ENCODE data around the gene ENPP7. TPM values are rescaled to one million over a fixed set of nuclear protein-coding genes. Genes with fewer than 3 reads are reported as not detected.

ENPP7 gene
- total and polyA plus RNA-seq, 8 donors = 0.05 to 0.15 (median 0.12) TPM; not detected in 3

GRCh38 chr17:79739148-79740062 is 8.7 kb downstream of the ENPP7 start:
- ATAC-seq (peak; percentile 11 to 49 (median 17)), FAIRE-seq (no peak), DNase-seq (no peak)
- TF ChIP-seq CTCF (IDR thresholded peaks at IDR 0.05) = no peak
- H3K36me3 ChIP-seq = no peaks in the 10 kb centered on the region
- no peak overlapping the region for H3K4me3 ChIP-seq
- H3K27ac ChIP-seq = peak overlapping the region; percentile 45 to 81 (median 68)
- peaks cover 0 to 10% (median 0%) of the 10 kb centered on the region in 3 donors for H3K4me1 ChIP-seq
- WGBS, 2 donors = 59 to 69% methylated on average over 28 of the region's 28 CpGs
- no peaks in the 10 kb centered on the region for H3K27me3 ChIP-seq
- intact Hi-C loops (cut with DNase I) = no loop called here
- no peaks in the 10 kb centered on the region for H3K9me3 ChIP-seq

- no peaks in the 10 kb centered on the region for H3K9me3 ChIP-seq
- 5 to 9% methylated on average over 8 of the region's 8 CpGs for WGBS, 2 donors
- peak overlapping the region; percentile 49 to 81 (median 68) for H3K27ac ChIP-seq
- peak overlapping the region in 1 of 4 donors; percentile 17 for H3K4me3 ChIP-seq
- no peaks in the 10 kb centered on the region for H3K27me3 ChIP-seq
- FAIRE-seq = no peak
- peaks cover 0 to 10% (median 0%) of the 10 kb centered on the region in 3 donors for H3K4me1 ChIP-seq
- no peaks in the 10 kb centered on the region for H3K36me3 ChIP-seq
- ATAC-seq = peak; percentile 51 to 75 (median 73)
- peak in 1 of 6 donors; percentile 60 for DNase-seq
- intact Hi-C loops (cut with DNase I) = no loop called here
- no peak for TF ChIP-seq CTCF (IDR thresholded peaks at IDR 0.05)
Measured at GRCh38 chr17:79740413-79740812, 9.7 kb downstream of the ENPP7 start.

- TF ChIP-seq CTCF (IDR thresholded peaks at IDR 0.05) = no peak
- intact Hi-C loops (cut with DNase I) = no loop called here
- H3K9me3 ChIP-seq = no peaks in the 10 kb centered on the region
- H3K27me3 ChIP-seq = no peaks in the 10 kb centered on the region
- ATAC-seq (no peak), DNase-seq (no peak), FAIRE-seq (no peak)
- peak overlapping the region in 1 of 4 donors; percentile 37 for H3K4me3 ChIP-seq
- peaks cover 0 to 10% (median 0%) of the 10 kb centered on the region in 3 donors for H3K4me1 ChIP-seq
- H3K27ac ChIP-seq = peak overlapping the region; percentile 43 to 81 (median 62)
- 29 to 30% methylated on average over 8 to 10 of the region's 10 CpGs for WGBS, 2 donors
- H3K36me3 ChIP-seq = no peaks in the 10 kb centered on the region
Measured at GRCh38 chr17:79741401-79741750, 10.6 kb downstream of the ENPP7 start.

- FAIRE-seq = no peak
- peak; percentile 69 to 79 (median 76) for ATAC-seq
- Histone ChIP-seq H3K4me1 (peaks cover 0 to 10% (median 0%) of the 10 kb centered on the region in 3 donors), H3K4me3 (peak overlapping the region in 2 of 4 donors; percentile 22 to 37), H3K9me3 (no peaks in the 10 kb centered on the region), H3K27me3 (no peaks in the 10 kb centered on the region), H3K27ac (peak overlapping the region in 2 of 4 donors; percentile 23 to 81), H3K36me3 (no peaks in the 10 kb centered on the region)
- peak; percentile 52 to 96 (median 82) for DNase-seq
- WGBS, 2 donors = 9 to 10% methylated on average over 51 to 53 of the region's 53 CpGs
- intact Hi-C loops (cut with DNase I) = no loop called here
- TF ChIP-seq CTCF (IDR thresholded peaks at IDR 0.05) = peak; percentile 89 to 94 (median 92)
Measured at GRCh38 chr17:79741751-79742588, 11.2 kb downstream of the ENPP7 start.

Data from pancreas (tissue), 10 donors.